NCI-H2196 treated with DMSO at 0.1 percent for 48 hours (cell line): Measurements from ENCODE around the gene DTWD2.

Experiments
- DNase-seq: peaks from one replicate; lab custom pipeline; 2025; ENCODE audit not compliant: unreplicated experiment; lab: John Stamatoyannopoulos, UW

DTWD2 gene, protein sequence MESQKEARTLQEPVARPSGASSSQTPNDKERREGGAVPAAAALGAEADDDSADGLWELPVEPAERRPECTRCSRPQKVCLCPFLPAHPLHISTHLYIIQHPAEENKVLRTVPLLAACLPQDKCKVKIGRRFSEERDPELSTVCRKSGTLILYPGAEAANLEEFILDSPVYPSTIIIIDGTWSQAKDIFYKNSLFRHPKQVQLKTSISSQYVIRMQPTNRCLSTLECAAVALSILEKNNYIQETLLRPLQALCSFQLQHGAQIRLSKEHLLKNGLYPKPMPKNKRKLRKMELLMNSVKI

DNA sequence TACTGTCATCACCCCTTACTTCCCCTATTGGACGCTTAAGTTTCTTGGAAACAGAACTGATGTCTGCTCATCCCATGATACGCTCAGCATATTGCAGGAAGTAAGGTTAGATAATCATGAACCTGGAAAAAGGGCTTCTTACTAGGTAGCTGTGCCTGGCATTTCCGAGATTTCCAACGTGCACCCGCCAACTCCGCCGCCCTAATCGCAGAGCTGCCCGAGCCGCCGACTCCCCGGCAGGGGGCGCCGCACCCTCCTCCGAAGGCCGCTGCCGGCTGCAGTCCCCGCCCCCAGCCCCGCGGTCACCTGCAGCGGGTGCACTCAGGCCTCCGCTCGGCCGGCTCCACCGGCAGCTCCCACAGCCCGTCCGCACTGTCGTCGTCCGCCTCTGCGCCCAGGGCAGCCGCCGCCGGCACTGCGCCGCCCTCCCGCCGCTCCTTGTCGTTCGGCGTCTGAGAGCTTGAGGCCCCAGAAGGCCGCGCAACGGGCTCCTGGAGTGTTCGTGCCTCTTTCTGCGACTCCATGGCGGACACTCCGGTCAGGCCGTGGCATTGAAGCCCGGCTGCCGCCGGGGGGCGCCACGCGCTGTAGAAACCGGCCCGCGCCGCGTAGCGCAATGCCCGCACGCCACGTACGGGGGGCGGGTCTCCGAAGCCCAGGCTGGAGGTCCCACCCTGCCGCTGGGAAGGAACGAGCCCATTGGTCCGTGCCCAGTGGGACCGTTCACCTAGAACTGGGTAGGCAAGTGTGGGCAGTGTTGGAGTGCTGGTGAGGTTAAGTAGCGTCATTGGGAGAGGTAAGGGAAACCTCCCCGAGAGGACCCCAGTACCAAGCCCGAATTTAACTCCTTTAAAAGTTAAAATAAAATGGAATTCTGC lies at the start of gene DTWD2:
DTWD2 (minus strand) TSS at position 560 of the 878 bp plus-strand sequence; CDS start at position 524, 36 bp downstream.
- DNase-seq = peak; percentile 84

DNA sequence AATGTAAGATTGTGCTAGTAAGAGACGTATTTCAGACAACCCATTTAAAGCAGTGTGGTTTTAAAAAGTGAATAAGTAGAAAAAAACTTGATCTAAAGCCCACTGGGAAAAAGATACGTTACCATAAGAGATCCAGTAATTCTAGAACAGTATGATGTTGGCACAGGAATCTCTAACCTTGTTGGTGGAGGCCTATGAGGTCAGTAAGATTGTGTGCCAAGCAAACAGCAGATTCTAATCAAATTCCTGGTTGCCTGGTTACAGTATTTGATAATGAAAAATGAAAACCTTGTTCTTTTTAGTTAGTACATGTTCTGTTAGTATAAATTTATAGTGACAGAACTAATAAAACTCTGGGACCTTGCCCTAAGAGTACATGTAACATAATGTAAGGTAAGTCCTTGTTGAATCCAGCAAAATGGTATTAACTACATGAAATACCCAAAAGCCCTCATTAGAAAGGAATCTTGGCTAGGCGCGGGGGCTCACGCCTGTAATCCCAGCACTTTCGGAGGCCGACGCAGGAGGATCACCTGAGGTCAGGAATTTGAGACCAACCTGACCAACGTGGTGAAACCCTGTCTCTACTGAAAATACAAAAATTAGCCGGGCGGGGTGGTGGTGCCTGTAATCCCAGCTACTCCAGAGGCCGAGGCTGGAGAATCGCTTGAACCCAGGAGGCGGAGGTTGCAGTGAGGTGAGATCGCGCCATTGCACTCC lies 49.3 kb upstream of the DTWD2 start:
- peak; percentile 11 for DNase-seq

DNA sequence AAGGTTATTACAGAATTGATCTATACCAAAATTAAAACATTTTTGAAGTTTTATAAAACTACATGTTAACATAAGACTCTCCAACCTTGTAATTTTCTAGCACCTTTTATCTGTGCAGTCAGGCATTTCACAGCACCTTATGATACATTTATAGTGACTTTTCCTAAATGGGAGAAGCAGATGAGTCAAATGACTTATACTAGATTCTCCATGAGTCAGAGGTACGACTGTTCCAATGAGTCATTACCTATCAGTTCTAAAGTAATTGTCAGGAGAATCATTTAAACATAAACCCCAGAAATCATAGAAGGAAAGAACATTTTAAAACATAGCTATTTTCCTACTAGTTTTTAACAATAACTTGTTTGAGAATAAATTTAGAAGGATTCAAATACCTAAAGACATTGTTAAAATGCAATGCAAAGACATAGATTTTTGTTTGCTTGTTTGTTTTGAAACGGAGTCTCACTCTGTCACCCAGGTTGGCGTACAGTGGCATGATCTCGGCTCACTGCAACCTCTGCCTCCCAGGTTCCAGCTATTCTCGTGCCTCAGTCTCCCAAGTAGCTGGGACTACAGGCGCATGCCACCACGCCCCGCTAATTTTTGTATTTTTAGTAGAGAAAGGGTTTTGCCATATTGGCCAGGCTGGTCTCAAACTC lies 47.9 kb upstream of the DTWD2 start:
- no peak for DNase-seq

DNA sequence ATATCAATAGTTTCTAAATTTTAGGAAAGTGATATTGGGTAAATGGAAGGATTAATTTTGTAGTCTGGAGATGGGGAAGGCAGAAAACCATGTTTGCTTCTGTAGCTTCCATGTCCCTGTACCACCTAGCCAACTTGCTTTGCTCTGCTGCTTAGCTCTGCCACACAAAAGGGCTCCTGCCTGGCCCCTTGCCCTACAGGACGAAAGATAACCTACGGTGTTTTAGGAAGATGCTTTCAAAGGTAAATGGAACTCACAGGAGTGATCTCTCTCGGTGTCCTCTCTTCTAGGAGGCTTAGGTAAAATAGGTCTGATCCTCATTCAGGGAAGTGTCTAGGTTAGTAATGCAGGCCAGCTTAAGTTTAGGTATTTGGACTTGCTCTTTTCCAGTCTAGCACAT lies 44.8 kb upstream of the DTWD2 start:
- DNase-seq = no peak

DNA sequence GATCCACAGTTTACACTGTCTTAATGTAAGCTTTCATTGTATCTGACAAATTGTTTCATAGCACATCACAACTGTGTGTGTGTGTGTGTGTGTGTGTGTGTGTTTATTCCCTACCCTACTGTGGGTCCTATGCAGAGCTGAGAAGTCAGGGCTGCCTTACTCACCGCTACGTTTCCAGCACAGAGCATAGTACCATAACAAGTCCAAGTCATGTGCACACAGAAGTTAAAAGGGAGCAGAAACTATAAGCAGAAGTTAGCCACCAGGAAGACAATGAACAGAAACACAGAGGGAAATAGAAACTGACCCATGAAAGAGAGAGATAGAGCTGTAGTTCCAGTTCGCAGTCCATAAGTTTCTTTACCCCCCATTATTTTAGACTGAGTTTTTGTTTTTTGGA lies 44.3 kb upstream of the DTWD2 start:
- DNase-seq = no peak

DNA sequence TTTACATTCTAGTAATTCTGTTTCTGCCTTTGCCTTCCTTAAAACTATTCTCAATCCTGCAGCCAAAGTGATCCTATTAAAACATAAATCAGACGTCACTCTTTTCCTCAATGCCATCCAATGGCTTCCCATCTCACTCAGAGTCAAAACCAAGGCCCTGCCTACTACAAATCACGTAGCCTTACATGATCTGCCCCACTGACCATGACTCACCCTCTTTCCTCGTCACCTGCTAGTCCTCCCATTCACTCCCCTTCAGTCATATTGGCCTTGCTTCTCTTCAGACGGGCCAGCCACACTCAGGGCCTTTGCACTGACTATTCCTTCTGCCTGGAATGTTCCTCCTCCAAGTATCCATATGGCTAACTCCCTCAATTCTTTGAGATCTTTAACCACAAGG lies 43.6 kb upstream of the DTWD2 start:
- DNase-seq = no peak

DNA sequence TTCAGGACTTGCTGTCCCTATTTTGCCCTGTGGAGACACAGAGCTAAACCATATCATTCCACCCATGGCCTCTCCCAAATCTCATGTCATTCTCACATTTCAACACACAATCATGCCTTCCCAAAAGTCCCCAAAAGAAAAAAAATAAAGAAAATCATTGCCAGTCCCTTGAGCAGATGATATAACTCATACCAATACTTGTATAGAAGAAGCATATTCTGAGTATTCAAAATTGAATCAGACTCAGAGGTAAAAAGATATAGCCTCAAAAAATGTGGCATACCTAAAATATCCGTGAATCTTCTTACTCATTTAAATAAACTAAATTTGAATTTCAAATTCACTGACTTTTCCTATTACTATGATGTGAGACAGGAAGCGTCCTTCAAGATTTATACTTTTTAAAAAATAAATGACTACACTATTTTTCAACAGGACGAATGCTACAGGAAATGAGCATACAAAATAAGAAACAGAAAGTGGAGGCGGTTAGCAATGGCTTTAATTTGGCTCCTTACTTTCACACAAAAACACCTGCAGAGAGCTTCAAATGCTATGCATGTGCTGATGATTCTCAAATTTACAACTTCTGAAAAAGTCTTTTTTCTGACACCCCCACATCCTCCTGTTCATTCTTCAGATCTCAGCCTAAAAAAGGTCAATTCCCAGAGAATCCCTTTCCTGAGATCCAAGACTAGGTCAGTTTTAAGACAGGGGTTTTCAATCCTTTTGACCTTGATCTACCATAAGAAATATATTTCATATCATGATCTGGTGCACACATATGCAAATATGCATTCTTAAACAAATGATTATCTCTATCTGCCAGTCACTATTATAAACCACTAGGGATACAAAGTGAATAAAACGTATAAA lies 42.9 kb upstream of the DTWD2 start:
- DNase-seq = no peak

DNA sequence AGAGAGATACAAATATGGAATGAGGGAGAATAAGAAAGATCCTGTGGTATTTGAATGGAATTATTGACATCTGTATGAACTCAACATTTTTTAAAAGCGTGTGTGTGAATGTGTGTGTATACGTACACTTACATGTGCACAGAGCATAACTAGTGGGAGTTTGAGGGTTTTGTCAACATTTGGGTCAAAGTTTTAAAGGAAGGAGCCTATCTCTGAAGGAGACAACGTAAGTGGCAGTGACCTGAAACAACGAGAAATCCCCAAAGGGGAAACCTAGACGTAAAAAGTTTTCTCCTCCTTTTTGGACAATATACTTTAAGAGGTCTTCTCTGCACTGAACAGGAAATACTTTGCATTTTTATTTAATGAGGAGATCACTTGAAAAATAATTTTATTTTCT lies 40.2 kb upstream of the DTWD2 start:
- DNase-seq = no peak

DNA sequence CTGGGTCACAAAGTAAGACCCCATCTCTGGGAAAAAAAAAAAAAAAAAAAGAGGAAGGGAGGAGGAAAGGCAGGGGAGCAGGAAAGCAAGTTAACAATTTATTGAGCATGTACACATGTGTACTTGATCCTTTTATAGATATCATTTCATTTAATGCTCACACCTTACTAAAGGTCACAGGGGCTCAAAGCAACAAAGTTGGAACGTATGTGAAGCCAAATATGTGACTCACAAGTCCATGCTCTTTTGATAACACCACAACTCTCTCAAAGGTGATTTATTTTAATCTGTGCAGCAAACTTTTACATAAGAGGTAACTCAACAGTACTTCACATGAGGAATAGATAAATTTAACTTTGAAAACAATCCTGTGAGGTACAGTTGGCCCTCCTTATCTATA lies 34.4 kb upstream of the DTWD2 start:
- DNase-seq = no peak

DNA sequence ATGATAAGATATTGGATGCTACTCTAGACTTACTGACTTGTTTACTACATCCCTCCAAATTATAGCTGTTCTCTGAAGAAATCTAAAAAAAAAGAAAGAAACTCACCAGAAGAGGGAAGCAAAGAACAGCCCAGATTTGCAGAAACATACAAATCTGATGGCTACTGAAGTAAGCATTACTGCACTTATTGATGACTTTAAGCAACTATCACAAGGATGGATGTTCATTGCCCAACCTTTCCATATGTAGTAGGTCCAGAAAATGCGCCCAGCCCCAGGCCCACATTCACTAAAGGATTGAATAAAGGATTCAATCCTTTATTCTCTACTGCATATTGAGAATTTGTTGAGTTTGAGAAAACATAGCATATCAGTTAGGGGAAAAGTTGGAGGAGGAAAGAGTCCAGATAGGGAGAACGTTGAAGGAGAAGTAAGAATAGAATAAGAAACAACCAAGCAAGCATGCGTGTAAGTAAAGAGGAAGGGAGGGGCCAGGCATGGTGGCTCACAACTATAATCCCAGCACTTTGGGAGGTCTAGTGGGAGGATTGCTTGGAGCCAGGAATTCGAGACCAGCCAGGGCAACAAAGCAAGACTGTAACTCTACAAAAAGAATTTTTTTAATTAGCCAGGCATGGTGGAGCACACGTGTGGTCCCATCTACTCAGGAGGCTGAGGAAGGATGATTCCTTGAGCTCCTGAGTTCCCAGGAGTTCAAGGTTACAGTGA lies 33.8 kb upstream of the DTWD2 start:
- peak; percentile 8 for DNase-seq

DNA sequence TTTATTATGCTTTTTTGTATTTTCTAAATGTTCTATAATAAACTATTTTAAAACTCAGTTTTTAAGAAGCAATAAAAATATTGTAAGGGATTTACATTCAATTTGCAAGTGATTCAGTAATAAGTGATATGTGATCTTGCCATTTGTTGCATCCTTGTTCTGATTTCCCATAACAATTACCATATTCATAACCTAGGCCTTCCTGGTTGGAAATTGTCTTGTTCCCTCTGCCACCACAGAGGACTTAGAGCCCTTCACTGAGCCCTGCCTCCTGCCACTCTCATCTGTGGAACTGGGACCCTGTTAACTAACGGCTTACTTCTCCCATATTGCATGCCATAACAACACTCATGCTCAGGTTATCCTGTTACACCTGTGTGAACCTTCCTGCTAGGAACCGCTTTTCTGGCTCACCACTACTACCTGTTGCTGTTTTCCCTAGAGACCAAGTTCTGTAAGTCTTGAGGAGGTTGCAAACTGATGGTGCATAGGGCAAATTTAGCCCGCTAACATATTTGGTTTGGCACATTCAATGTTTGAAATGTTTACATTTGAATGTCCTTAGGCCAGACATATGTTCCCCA lies 32.9 kb upstream of the DTWD2 start:
- DNase-seq = no peak

DNA sequence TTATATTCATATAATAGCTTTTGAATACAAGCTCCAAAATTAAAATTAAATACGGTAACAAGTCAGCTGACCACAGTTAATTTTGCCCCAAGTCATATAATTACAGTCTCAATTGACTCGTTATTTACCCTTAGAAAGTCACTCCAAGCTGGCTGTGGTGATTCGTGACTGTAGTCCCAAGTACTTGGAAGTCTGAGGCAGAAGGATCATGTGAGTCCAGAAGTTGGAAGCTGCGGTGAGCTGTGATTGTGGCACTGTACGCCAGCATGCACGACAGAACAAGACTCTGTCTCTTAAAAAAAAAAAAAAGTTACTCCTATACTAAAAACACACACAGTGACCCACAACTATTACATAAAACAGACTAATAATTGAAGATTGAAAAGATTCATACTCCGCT lies 31.6 kb upstream of the DTWD2 start:
- no peak for DNase-seq

DNA sequence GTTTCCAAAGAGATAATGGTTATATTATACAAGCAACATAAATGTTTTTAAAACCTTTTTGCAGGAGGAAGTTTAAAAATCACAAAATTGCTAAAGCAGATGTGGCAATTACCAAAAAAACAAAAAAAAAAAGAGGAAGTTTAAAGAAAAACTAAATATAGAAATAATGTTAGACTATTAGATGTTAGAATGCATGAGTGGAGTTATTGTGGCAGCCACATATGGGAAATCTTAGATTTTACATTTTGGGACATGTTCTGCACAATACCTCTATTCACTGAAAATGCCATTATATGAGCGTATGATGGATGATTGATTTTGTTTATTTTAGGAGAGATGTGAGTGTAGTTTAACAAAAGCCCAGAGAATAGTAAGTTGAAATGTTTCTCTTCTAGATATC lies 31.2 kb upstream of the DTWD2 start:
- DNase-seq = no peak

DNA sequence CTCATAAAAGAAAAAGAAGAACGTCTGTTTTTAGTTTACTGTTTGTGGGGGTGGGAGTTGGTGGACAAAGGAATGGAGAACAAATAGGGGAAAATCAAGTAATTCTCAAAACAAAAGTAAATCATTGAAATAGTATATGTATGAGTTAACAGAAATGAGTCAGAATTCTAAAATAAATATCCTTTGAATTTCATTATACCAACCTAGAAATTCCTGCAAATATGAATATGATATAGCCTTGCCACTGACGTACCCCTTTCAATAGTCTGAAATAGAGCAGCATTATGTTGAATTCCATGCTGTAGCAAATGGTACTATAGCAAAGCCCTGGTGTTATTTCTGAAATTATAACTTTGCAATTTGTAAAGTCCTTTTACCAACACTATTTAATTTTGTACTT lies 29.6 kb upstream of the DTWD2 start:
- DNase-seq = no peak

DNA sequence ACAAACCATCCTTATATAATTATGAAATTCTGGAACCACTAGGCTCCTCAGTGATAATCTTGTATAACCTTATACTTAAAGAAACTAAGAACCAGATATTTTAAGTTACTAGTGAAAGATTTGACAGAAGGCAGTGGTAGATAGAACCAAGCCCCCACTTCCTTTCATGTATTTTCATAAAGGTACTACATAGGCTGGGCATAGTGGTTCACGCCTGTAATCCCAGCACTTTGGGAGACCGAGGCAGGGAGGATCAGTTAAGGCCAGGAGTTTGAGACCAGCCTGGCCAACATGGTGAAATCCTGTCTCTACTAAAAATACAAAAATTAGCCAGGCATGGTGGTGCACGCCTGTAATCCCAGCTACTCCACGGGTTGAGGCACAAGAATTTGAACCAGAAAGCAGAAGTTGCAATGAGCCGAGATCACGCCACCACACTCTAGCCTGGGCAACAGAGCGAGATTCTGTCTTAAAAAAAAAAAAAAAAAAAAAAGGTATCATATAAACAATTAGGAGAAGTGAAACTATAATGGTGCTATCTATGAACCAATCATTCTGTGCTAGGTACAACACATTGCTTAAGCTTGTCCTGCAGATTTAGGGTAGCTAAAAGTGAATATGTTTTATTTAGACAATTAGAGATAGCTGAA lies 27.9 kb upstream of the DTWD2 start:
- DNase-seq = no peak

DNA sequence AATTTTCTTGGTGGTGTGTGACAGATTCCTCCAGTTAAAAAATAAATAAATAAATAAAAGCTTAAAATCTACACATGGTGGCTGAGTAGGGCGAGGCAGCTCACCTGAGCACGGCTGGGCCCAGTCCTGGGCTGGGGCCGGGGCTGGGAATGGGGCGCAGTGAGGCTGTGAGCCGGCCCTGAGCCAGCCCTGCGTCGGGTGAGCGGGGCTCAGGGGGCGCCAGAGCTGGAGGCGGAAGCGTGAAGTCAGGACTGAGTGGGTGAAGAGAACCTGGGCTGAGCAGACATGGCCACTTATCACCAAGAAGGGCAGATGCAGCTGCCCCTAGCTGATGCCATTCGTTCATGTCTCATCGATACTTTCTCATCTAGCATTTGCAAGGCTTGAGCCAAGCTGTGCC lies 22.8 kb upstream of the DTWD2 start:
- DNase-seq = no peak

DNA sequence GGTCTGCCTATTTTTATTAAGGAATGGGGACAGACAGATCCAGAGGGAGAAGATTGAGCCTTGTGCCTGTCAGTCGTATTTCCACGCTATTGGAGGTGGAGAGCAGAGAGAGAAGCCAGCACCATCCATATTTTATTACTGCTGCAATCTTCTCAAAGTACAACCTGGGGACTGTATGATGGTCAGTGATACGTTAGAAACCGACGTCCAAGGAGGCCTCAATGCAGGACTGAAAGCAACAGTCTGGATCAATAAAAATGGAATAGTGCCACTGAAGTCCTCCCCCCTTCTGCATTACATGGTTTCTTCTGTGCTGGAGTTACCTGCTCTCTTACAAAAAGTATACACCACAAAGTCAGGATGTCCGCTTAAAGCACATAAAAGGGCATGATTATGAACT lies 21.9 kb upstream of the DTWD2 start:
- DNase-seq = no peak

DNA sequence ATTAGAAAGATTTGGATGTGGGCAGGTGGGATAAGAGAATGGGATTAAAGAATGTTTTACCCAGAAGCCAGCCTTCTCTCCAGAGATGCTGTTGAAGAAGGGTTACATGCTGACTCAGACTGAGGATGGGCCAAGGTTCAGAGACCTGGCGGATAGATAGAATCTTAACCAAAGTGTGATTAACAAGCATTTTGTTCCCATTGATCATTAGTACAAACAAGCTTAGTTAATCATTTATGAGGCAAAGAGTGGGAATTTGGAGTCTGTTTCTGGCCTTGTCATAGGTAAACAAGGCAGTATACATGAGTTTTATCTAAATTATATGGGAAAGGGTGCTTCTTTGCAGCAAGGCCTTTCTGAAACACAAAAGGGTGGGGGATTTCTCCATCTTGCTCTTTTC lies 20.8 kb upstream of the DTWD2 start:
- no peak for DNase-seq

DNA sequence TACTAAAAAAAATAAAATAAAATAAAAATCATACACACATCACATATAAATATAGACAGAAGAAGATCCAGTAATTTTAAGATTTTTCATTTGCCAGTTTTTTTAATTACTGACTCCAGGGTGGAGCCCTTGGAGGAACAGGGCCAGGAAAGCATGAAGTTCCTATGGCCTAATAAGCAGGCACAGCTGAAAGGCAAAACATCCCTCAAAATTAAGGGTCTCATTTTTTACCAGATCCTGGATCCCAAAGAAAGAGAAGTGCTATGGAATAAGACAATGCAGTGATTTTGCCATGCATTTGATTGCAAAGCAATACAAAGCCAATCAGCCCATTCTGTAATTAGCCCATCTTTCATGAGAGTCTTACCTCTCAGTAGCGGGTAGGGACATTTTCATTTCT lies 11.3 kb upstream of the DTWD2 start:
- no peak for DNase-seq
